HepG2 (cell line): ENCODE measurements around the gene CNKSR3. TPM values are rescaled to one million over a fixed set of nuclear protein-coding genes. Genes with fewer than 3 reads are reported as not detected.

ENCODE experiments used
- BRCA1 ChIP-seq: sonication (generic); formaldehyde crosslinking; IDR thresholded peaks from 2 replicates; pipeline ENCODE4 v1.4.0; 2020; ENCODE audit warnings: missing genetic modification reagents
- CENPT ChIP-seq: sonication (generic); formaldehyde crosslinking; IDR thresholded peaks from 2 replicates; pipeline ENCODE4 v1.8.0; 2022; ENCODE audit warnings: low read depth, mild to moderate bottlenecking, moderate library complexity, missing genetic modification reagents
- FOXJ3 ChIP-seq: sonication (generic); formaldehyde crosslinking; IDR thresholded peaks from 2 replicates; pipeline ENCODE4 v1.4.0; 2020; ENCODE audit warnings: missing genetic modification reagents, mild to moderate bottlenecking, borderline replicate concordance
- FOXK1 ChIP-seq: sonication (generic); formaldehyde crosslinking; IDR thresholded peaks from 2 replicates; pipeline ENCODE4 v1.4.0; 2020; ENCODE audit warnings: low read depth, missing genetic modification reagents, borderline replicate concordance
- KAT2B ChIP-seq: fragments of 150-350 bp; IDR thresholded peaks from 2 replicates; pipeline ENCODE4 v1.6.1; 2014; ENCODE audit warnings: low read depth, low read length, borderline replicate concordance
- KAT7 ChIP-seq: IDR thresholded peaks from 2 replicates; pipeline ENCODE4 v1.6.1; 2018; ENCODE audit warnings: borderline replicate concordance, missing compliant biosample characterization
- KAT8 ChIP-seq: IDR thresholded peaks from 2 replicates; pipeline ENCODE4 v1.6.1; 2016; ENCODE audit warnings: missing genetic modification reagents, missing compliant biosample characterization
- KDM5A ChIP-seq: fragments of 200-600 bp; sonication (generic); IDR thresholded peaks from 2 replicates; pipeline ENCODE4 v1.7.0; 2018; ENCODE audit warnings: antibody characterized with exemption, mild to moderate bottlenecking, low read length, borderline replicate concordance
- NFYB ChIP-seq: sonication (generic); formaldehyde crosslinking; IDR thresholded peaks from 2 replicates; pipeline ENCODE4 v1.4.0; 2020; ENCODE audit warnings: missing genetic modification reagents
- NR2F2 ChIP-seq: IDR thresholded peaks from 2 replicates; pipeline ENCODE4 v1.6.1; 2012; ENCODE audit warnings: low read depth, inconsistent platforms, borderline replicate concordance
- PAF1 ChIP-seq: IDR thresholded peaks from 2 replicates; pipeline ENCODE4 v1.6.1; 2016; ENCODE audit warnings: missing genetic modification reagents, missing compliant biosample characterization
- PHF21A ChIP-seq: sonication (generic); formaldehyde crosslinking; IDR thresholded peaks from 2 replicates; pipeline ENCODE4 v1.5.0; 2020; ENCODE audit warnings: mild to moderate bottlenecking, missing genetic modification reagents
- SKI ChIP-seq: fragments of 450-650 bp; IDR thresholded peaks from one replicate; pipeline ENCODE4 v1.6.1; 2018; ENCODE audit warnings: mild to moderate bottlenecking; ENCODE audit not compliant: partially characterized antibody
- SUZ12 ChIP-seq: fragments of 150-350 bp; IDR thresholded peaks from 2 replicates; pipeline ENCODE4 v1.6.1; 2014; ENCODE audit warnings: low read depth, low read length
- TBX2 ChIP-seq: sonication (generic); formaldehyde crosslinking; IDR thresholded peaks from 2 replicates; pipeline ENCODE4 v1.5.0; 2020; ENCODE audit warnings: missing genetic modification reagents, mild to moderate bottlenecking, borderline replicate concordance
- ZBTB37 ChIP-seq: sonication (generic); formaldehyde crosslinking; IDR thresholded peaks from 2 replicates; pipeline ENCODE4 v1.4.0; 2020; ENCODE audit warnings: mild to moderate bottlenecking, missing genetic modification reagents
- ZEB1 ChIP-seq: IDR thresholded peaks from 2 replicates; pipeline ENCODE4 v1.6.1; 2012; ENCODE audit warnings: mild to moderate bottlenecking, low read depth, inconsistent platforms; ENCODE audit not compliant: insufficient replicate concordance
- ZNF251 ChIP-seq: sonication (generic); formaldehyde crosslinking; IDR thresholded peaks from 2 replicates; pipeline ENCODE4 v1.9.0; 2021; ENCODE audit warnings: mild to moderate bottlenecking, missing genetic modification reagents
- ZNF558 ChIP-seq: sonication (generic); formaldehyde crosslinking; IDR thresholded peaks from 2 replicates; pipeline ENCODE4 v1.9.0; 2022; ENCODE audit warnings: mild to moderate bottlenecking, missing genetic modification reagents, borderline replicate concordance
- ZNF646 ChIP-seq: sonication (generic); formaldehyde crosslinking; IDR thresholded peaks from 2 replicates; pipeline ENCODE4 v1.9.0; 2021; ENCODE audit warnings: mild to moderate bottlenecking, missing genetic modification reagents
- ZNF709 ChIP-seq: sonication (generic); formaldehyde crosslinking; IDR thresholded peaks from 2 replicates; pipeline ENCODE4 v1.5.0; 2020; ENCODE audit warnings: mild to moderate bottlenecking, missing genetic modification reagents
- ZNF746 ChIP-seq: sonication (generic); formaldehyde crosslinking; IDR thresholded peaks from 2 replicates; pipeline ENCODE4 v1.8.0; 2022; ENCODE audit warnings: mild to moderate bottlenecking, missing genetic modification reagents
- polyA plus RNA-seq, 8 experiments: library from polyadenylated mRNA; depleted of rRNA in 3 of 8; stranded (reverse) in 7 of 8; unstranded in 1 of 8; fragments of >200 nt; fragmentation: Illumina TruSeq in 4 of 8; extraction: Trizol in 4 of 8; gene quantifications; 2 replicates each; pipeline versions ENCODE4 v1.2.1 to v1.2.3, GENCODE V29; 2011 to 2016; ENCODE audit warnings: low read depth in 4 of 8, missing spikeins in 1 of 8, mixed read lengths in 1 of 8; ENCODE audit not compliant: insufficient read depth in 1 of 8
- total RNA-seq, 5 experiments: library from RNA; depleted of rRNA; stranded (reverse); fragments of >200 nt; fragmentation: Illumina TruSeq; extraction: Trizol; gene quantifications; 2 replicates each; pipeline ENCODE4 v1.2.3, GENCODE V29; 2016; ENCODE audit warnings: low read depth in 1 of 5
- TF ChIP-seq, protein P1 (sequence below): IDR thresholded peaks from 2 replicates; pipeline ENCODE4 v1.6.1; 2016; ENCODE audit warnings: missing compliant biosample characterization, missing genetic modification reagents, borderline replicate concordance

The CNKSR3 gene
- total and polyA plus RNA-seq, 2 of the 13 experiments (the other 11 are each of a cell fraction or from before 2014, with no cell fraction given) = 9.2 to 38.6 TPM

DNA sequence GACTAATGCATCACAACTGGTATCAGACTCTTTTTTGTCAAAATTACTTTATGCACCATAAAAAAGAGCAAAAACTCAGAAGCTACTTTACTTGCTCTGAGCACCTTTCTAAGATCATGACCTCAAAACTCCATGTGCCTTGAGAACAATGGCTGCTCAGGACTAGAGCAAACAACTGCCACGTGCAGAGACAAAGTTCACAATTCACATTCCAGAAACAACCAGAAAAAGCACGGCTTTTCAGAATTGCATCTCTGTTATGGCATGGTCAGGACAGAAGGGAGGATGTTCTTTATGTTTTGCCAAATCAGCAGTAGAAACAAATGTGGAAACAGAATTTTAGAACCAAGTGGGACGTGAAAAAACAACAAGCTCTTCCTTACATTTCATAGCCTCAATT is 70.5 kb downstream of the CNKSR3 start (continued):
- TF ChIP-seq ZNF251 (CRISPR knock-in tag) (no peak), KDM5A (no peak; the same call in 1 of the 2 replicates), BRCA1 (no peak), KAT2B (no peak), FOXK1 (peak; percentile 53; the same call in 1 of the 2 replicates), TBX2 (CRISPR knock-in tag) (peak; percentile 68; the same call in 1 of the 2 replicates), ZNF709 (no peak), ZNF646 (CRISPR knock-in tag) (no peak), KAT7 (CRISPR knock-in tag) (no peak), KAT8 (peak; percentile 88), PAF1 (CRISPR knock-in tag) (no peak), ZNF746 (CRISPR knock-in tag) (no peak), SKI (no peak), CENPT (CRISPR knock-in tag) (no peak), NFYB (CRISPR knock-in tag) (no peak), ZEB1 (peak; percentile 43), PHF21A (peak; percentile 45; the same call in 1 of the 2 replicates), ZBTB37 (peak; percentile 90), SUZ12 (no peak), ZNF558 (CRISPR knock-in tag) (no peak; the same call in 1 of the 2 replicates), NR2F2 (peak; percentile 90), FOXJ3 (CRISPR knock-in tag) (peak; percentile 84; the same call in 1 of the 2 replicates)
- TF ChIP-seq, protein P1, sequence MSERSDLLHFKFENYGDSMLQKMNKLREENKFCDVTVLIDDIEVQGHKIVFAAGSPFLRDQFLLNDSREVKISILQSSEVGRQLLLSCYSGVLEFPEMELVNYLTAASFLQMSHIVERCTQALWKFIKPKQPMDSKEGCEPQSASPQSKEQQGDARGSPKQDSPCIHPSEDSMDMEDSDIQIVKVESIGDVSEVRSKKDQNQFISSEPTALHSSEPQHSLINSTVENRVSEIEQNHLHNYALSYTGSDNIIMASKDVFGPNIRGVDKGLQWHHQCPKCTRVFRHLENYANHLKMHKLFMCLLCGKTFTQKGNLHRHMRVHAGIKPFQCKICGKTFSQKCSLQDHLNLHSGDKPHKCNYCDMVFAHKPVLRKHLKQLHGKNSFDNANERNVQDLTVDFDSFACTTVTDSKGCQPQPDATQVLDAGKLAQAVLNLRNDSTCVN (CRISPR knock-in tag) = peak; percentile 99
